Hepatocyte (in vitro differentiated cells): ENCODE results near the gene FRMD3.

Experiments
- EZH2 ChIP-seq: fragments of 200-600 bp; sonication (generic); IDR thresholded peaks from 2 replicates; pipeline ENCODE4 v1.6.1; 2016; ENCODE audit warnings: antibody characterized with exemption, mild to moderate bottlenecking, borderline replicate concordance
- EZH2phosphoT487 ChIP-seq: fragments of 200-600 bp; sonication (generic); IDR thresholded peaks from one replicate; pipeline ENCODE4 v1.6.1; 2018; ENCODE audit warnings: antibody characterized with exemption, mild to moderate bottlenecking, low read depth, moderate library complexity; ENCODE audit not compliant: unreplicated experiment, severe bottlenecking
- TF ChIP-seq, protein P1 (sequence below): fragments of 200-600 bp; sonication (generic); IDR thresholded peaks from 2 replicates; pipeline ENCODE4 v1.5.1; 2016; ENCODE audit warnings: antibody characterized with exemption, mild to moderate bottlenecking; ENCODE audit not compliant: poor library complexity

- TF ChIP-seq, protein P1, sequence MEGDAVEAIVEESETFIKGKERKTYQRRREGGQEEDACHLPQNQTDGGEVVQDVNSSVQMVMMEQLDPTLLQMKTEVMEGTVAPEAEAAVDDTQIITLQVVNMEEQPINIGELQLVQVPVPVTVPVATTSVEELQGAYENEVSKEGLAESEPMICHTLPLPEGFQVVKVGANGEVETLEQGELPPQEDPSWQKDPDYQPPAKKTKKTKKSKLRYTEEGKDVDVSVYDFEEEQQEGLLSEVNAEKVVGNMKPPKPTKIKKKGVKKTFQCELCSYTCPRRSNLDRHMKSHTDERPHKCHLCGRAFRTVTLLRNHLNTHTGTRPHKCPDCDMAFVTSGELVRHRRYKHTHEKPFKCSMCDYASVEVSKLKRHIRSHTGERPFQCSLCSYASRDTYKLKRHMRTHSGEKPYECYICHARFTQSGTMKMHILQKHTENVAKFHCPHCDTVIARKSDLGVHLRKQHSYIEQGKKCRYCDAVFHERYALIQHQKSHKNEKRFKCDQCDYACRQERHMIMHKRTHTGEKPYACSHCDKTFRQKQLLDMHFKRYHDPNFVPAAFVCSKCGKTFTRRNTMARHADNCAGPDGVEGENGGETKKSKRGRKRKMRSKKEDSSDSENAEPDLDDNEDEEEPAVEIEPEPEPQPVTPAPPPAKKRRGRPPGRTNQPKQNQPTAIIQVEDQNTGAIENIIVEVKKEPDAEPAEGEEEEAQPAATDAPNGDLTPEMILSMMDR: no peak
- TF ChIP-seq EZH2: no peak
- TF ChIP-seq EZH2phosphoT487: no peak
Observed at GRCh38 chr9:83383034-83383433, 155.2 kb downstream of the FRMD3 start.
